ENCODE results near the gene DIP2A.

DIP2A gene

GRCh38 chr21:46437511-46437910 lies 21.2 kb upstream of the DIP2A start:
- Histone ChIP-seq H3K4me3 (ENCODE audit: low read depth in 1 of 2, low read length in 2 of 2) (no peak overlapping the region), H3K4me2 (ENCODE audit: insufficient read depth, low read length) (no peak overlapping the region), H3K36me3 (ENCODE audit: insufficient read depth, low read length) (peaks cover 89% of the 10 kb centered on the region), H3K27ac (ENCODE audit: low read length) (no peak overlapping the region), H3K9ac (ENCODE audit: low read depth, low read length) (no peak overlapping the region), H4K20me1 (ENCODE audit: insufficient read depth, low read length) (peaks cover 6% of the 10 kb centered on the region; the same call in 1 of the 2 replicates), H3K4me1 (ENCODE audit: insufficient read depth, low read length) (no peaks in the 10 kb centered on the region), H3K79me2 (ENCODE audit: insufficient read depth, low read length) (no peaks in the 10 kb centered on the region; the same call in 1 of the 2 replicates), H2AFZ (ENCODE audit: low read depth, low read length) (no peak overlapping the region), H3K27me3 (ENCODE audit: insufficient read depth, low read length, poor library complexity) (no peaks in the 10 kb centered on the region), H3K9me3 (ENCODE audit: insufficient read depth, low read length, severe bottlenecking) (no peaks in the 10 kb centered on the region)
- no peak for DNase-seq
- TF ChIP-seq EZH2 (IDR thresholded peaks at IDR 0.05; ENCODE audit: borderline replicate concordance, low read depth, low read length, severe bottlenecking) (no peak), CTCF (IDR thresholded peaks at IDR 0.05; ENCODE audit: borderline replicate concordance, extremely low read depth, low read length, poor library complexity, severe bottlenecking) (no peak)
- no peak for ATAC-seq (ENCODE audit: insufficient read depth, low read depth)

GRCh38 chr21:46438241-46438640 lies 20.4 kb upstream of the DIP2A start:
- Histone ChIP-seq H3K9ac (ENCODE audit: low read depth, low read length) (no peak overlapping the region), H3K27me3 (ENCODE audit: insufficient read depth, low read length, poor library complexity) (no peaks in the 10 kb centered on the region), H3K79me2 (ENCODE audit: insufficient read depth, low read length) (no peaks in the 10 kb centered on the region; the same call in 1 of the 2 replicates), H4K20me1 (ENCODE audit: insufficient read depth, low read length) (peaks cover 6% of the 10 kb centered on the region; the same call in 1 of the 2 replicates), H3K4me2 (ENCODE audit: insufficient read depth, low read length) (no peak overlapping the region), H3K36me3 (ENCODE audit: insufficient read depth, low read length) (peaks cover 90% of the 10 kb centered on the region), H3K27ac (ENCODE audit: low read length) (no peak overlapping the region), H3K9me3 (ENCODE audit: insufficient read depth, low read length, severe bottlenecking) (no peaks in the 10 kb centered on the region), H3K4me3 (ENCODE audit: low read depth in 1 of 2, low read length in 2 of 2) (no peak overlapping the region), H2AFZ (ENCODE audit: low read depth, low read length) (no peak overlapping the region), H3K4me1 (ENCODE audit: insufficient read depth, low read length) (no peaks in the 10 kb centered on the region)
- ATAC-seq (ENCODE audit: insufficient read depth, low read depth) (no peak), DNase-seq (no peak)
- TF ChIP-seq CTCF (IDR thresholded peaks at IDR 0.05; ENCODE audit: borderline replicate concordance, extremely low read depth, low read length, poor library complexity, severe bottlenecking) = no peak
- TF ChIP-seq EZH2 (IDR thresholded peaks at IDR 0.05; ENCODE audit: borderline replicate concordance, low read depth, low read length, severe bottlenecking) = no peak

GRCh38 chr21:46439906-46440305 lies 18.8 kb upstream of the DIP2A start:
- peaks cover 91% of the 10 kb centered on the region for H3K36me3 ChIP-seq (ENCODE audit: insufficient read depth, low read length)
- H2AFZ ChIP-seq (ENCODE audit: low read depth, low read length) = no peak overlapping the region
- H3K4me2 ChIP-seq (ENCODE audit: insufficient read depth, low read length) = no peak overlapping the region

More at GRCh38 chr21:46439906-46440305, 18.8 kb upstream of the DIP2A start:
- H3K9me3 ChIP-seq (ENCODE audit: insufficient read depth, low read length, severe bottlenecking) = no peaks in the 10 kb centered on the region
- no peaks in the 10 kb centered on the region for H3K4me1 ChIP-seq (ENCODE audit: insufficient read depth, low read length)
- no peak overlapping the region for H3K9ac ChIP-seq (ENCODE audit: low read depth, low read length)
- peaks cover under 1% of the 10 kb centered on the region; the same call in 1 of the 2 replicates for H4K20me1 ChIP-seq (ENCODE audit: insufficient read depth, low read length)
- H3K27ac ChIP-seq (ENCODE audit: low read length) = no peak overlapping the region
- TF ChIP-seq CTCF (IDR thresholded peaks at IDR 0.05; ENCODE audit: borderline replicate concordance, extremely low read depth, low read length, poor library complexity, severe bottlenecking) = no peak
- no peak for TF ChIP-seq EZH2 (IDR thresholded peaks at IDR 0.05; ENCODE audit: borderline replicate concordance, low read depth, low read length, severe bottlenecking)
- no peaks in the 10 kb centered on the region for H3K79me2 ChIP-seq (ENCODE audit: insufficient read depth, low read length)
- ATAC-seq (ENCODE audit: insufficient read depth, low read depth) (no peak), DNase-seq (no peak)
- H3K27me3 ChIP-seq (ENCODE audit: insufficient read depth, low read length, poor library complexity) = no peaks in the 10 kb centered on the region
- H3K4me3 ChIP-seq (ENCODE audit: low read depth in 1 of 2, low read length in 2 of 2) = no peak overlapping the region

Measured in DND-41 (cell line).